Renal pelvis (tissue), 12 donors: Measurements from ENCODE around the gene CHEK2. TPM values are rescaled to one million over a fixed set of nuclear protein-coding genes. Genes with fewer than 3 reads are reported as not detected.
"Not testable (repeated sequence)": the region's sequence is repeated elsewhere in the genome, so short reads cannot be mapped to it uniquely, and the experiment has no call there.

ENCODE experiments used
- DNase-seq: peaks from one replicate; pipeline ENCODE4 v3.0.0-alpha.2; 2013
- long read RNA-seq, 16 experiments: transcript quantifications; one replicate each; lab custom pipeline, GENCODE V29; 2026
- polyA plus RNA-seq, 3 donors: library from polyadenylated mRNA; unstranded; fragments of 120-200 nt; gene quantifications; one replicate each; pipeline ENCODE4 v1.2.1, GENCODE V29; 2013; ENCODE audit not compliant: insufficient read length in 3 of 3

The CHEK2 gene
- polyA plus RNA-seq: 10 to 100 TPM; 14.8 to 19.5 (median 17.5) TPM
- long read RNA-seq, donor 1, partial matches to known transcripts: 0 of 2 reads
- long read RNA-seq, donor 1, other reads (novel, unspliced or antisense): 0 of 2 reads
- long read RNA-seq, donor 2, transcript CHEK2-208 (15 exons, 1,844 nt): major isoform, 5 of 43 reads
- long read RNA-seq, donor 2, partial matches to known transcripts: 22 of 43 reads
- long read RNA-seq, donor 2, other reads (novel, unspliced or antisense): 15 of 43 reads
- long read RNA-seq, donor 3, partial matches to known transcripts: 13 of 19 reads
- long read RNA-seq, donor 3, other reads (novel, unspliced or antisense): 0 of 19 reads
- long read RNA-seq, donor 4, partial matches to known transcripts: 15 of 18 reads
- long read RNA-seq, donor 4, other reads (novel, unspliced or antisense): 0 of 18 reads
- long read RNA-seq, donor 5: 0 reads
- long read RNA-seq, donor 6, partial matches to known transcripts: 21 of 38 reads
- long read RNA-seq, donor 6, other reads (novel, unspliced or antisense): 15 of 38 reads
- long read RNA-seq, donor 7, partial matches to known transcripts: 8 of 8 reads
- long read RNA-seq, donor 7, other reads (novel, unspliced or antisense): 0 of 8 reads
- long read RNA-seq, donor 8, partial matches to known transcripts: 0 of 1 reads
- long read RNA-seq, donor 8, other reads (novel, unspliced or antisense): 0 of 1 reads
- long read RNA-seq, donor 9, partial matches to known transcripts: 9 of 39 reads
- long read RNA-seq, donor 9, other reads (novel, unspliced or antisense): 26 of 39 reads
- long read RNA-seq, donor 10, partial matches to known transcripts: 12 of 14 reads
- long read RNA-seq, donor 10, other reads (novel, unspliced or antisense): 0 of 14 reads
- long read RNA-seq, donor 11, partial matches to known transcripts: 7 of 8 reads
- long read RNA-seq, donor 11, other reads (novel, unspliced or antisense): 0 of 8 reads
- long read RNA-seq, donor 12, partial matches to known transcripts: 12 of 17 reads
- long read RNA-seq, donor 12, other reads (novel, unspliced or antisense): 0 of 17 reads
- long read RNA-seq, donor 13, partial matches to known transcripts: 0 of 1 reads
- long read RNA-seq, donor 13, other reads (novel, unspliced or antisense): 0 of 1 reads
- long read RNA-seq, donor 14, partial matches to known transcripts: 46 of 90 reads
- long read RNA-seq, donor 14, other reads (novel, unspliced or antisense): 40 of 90 reads
- long read RNA-seq, donor 15, partial matches to known transcripts: 37 of 72 reads
- long read RNA-seq, donor 15, other reads (novel, unspliced or antisense): 31 of 72 reads
- long read RNA-seq, donor 16, partial matches to known transcripts: 7 of 8 reads
- long read RNA-seq, donor 16, other reads (novel, unspliced or antisense): 0 of 8 reads

DNA sequence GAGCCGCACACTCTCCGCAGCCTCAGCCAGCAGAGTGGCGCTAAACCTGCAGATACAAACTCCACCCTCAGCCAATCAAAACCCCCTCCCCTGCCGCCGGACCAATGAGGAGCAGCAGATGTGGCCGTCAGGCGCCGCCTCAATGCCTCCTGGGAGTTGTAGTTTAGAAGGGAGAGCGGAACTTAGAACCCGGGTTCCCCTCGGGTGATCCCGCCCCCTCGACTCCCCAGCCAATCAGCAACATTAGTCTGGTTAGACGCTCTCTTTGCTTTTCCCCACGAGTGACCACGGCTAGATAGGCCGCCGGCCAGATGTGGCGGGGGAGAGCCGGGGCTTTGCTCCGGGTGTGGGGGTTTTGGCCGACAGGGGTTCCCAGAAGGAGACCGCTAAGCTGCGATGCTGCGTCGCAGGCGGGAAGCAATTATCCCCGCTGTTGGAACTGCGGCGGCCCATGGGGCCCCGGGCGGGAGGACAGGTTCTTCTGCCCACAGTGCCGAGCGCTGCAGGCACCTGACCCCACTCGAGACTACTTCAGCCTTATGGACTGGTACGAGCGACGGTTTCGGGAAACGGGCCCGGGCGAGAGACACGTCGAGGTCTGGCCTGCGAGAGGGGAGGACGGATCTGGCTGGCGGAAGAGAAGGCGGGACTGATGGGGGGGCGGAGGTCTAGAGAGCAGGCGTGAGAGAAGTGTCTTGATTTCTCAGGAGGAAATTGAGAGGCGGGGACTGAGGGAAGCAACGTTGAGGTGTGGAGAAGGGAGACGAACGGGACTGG lies at the start of gene CHEK2, which contains the start of gene HSCB:
CHEK2 (minus strand) TSS at position 36 of the 777 bp plus-strand sequence. CDS start 7,099 bp downstream, outside the sequence.
HSCB (plus strand) TSS at position 255 of the 777 bp plus-strand sequence; CDS start at position 312, 57 bp downstream.
- peak; percentile 99 for DNase-seq

DNA sequence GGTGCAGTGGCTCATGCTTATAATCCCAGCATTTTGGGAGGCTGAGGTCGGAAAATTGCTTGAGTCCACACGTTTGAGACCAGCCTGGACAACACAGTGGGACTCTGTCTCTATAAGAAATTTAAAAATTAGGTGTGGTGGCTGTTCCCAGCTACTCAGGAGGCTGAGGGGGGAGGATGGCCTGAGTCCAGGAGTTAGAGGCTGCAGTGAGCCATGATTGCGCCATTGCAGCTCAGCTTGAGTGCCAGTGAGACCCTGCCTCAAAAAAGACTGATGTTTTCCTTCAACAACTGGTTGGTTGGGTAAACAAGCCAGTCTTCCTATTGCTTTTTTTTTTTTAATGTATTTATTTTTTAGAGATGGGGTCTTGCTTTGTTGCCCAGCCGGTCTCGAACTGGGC lies 49.5 kb upstream of the CHEK2 start:
- no peak for DNase-seq

- no peak for DNase-seq
Observed at GRCh38 chr22:28788601-28789000, 47.0 kb upstream of the CHEK2 start.

DNA sequence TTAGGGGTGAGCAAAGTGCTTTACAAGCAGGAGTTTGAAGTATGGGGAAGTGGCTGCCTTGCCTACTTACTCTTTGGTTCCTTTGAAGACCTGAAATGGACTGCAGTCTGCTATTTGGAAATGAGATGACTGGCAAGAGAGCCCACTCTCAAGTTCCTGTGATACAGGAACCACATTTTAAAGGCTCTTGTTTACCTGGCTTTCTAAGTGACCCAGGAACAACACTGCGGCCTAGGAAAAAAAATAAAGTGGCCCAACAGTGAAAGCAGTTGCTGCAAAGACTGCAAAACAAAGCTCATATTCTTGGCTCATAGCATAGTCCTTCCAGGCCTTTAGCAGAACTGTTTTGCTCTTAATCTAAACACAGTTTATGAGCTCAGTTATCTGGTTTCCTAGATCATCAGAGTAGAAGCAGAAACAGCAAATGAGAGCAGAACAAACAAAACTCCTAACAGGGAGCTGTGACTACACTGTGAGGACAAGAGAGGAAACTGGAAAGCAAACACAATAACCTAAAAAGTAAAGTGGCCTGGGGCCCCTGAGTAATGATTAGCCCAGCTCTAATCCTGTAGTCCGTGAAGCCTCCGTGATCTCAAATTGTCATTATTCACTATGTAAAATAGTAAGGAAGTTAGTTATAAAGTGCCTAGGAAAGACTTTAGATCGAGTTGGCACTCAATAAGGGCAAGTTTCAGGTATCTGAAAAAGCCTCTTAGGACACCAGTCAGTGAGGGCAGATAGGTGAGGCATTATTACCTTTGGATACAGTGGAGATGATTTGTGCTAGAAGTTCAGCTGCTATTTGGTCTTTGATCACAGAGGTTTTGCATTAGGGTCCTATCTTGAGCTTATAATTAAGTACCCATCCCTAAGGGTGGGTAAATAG lies 42.4 kb upstream of the CHEK2 start:
- no peak for DNase-seq

DNA sequence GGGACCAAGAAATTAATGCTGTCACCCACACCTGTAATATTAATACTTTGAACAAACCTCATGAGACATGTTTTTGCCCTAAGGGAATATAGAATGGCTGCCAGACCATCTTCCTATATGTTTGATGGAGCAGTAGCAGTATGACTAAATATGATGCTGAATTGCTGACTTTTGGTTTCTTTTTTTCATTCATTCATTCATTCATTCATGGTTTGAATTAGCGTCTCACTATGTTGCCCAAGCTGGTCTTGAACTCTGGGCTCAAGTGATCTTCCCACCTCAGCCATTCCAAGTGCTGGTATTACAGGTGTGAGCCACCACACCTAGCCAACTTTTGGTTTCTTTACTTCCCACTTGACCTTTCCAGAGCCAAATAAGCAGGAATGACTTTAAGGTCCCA lies 38.7 kb upstream of the CHEK2 start:
- no peak for DNase-seq

DNA sequence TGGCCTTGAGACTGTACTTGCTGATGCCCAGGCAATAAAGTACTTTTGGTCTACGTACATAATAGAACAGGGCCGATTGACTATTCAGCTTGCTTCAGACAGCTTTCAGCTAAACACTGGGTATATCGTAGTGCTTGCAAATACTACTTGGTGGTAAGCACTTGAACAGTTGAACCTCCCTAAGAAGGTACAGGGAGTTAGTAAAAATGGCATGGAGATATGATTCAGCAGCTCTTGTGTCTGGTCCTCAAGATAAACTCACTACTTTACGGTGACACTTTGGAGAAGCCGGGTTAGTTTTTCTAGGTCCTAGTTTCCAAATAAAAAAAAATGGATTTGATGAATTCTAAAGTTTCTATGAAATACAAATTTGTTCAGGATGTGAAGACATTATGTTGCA lies 38.2 kb upstream of the CHEK2 start:
- DNase-seq: no peak

DNA sequence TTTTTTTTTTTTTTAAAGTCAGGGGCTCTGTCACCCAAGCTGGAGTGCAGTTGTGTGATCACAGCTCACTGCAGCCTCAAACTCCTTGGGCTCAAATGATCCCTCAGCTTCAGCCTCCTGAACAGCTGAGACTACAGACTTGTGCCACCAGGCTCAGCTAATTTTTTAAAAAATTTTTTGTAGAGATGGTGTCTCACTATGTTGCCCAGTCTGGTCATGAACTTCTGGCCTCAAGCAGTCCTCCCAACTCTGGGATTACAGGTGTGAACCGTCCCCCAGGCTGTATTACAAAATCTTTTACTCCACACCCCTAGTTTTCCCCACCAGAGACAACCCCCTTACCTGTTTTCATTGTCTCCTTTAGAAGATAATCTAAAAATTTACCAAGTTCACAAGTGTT lies 32.8 kb upstream of the CHEK2 start:
- no peak for DNase-seq

- DNase-seq: peak; percentile 31
Observed at GRCh38 chr22:28773461-28773867, 31.8 kb upstream of the CHEK2 start.

- peak; percentile 97 for DNase-seq
Observed at GRCh38 chr22:28772633-28773460, 31.2 kb upstream of the CHEK2 start, which contains the start of gene CCDC117. TSS of gene CCDC117 (plus strand) at chr22:28772695. CDS start at chr22:28772850, 155 bp downstream.

DNA sequence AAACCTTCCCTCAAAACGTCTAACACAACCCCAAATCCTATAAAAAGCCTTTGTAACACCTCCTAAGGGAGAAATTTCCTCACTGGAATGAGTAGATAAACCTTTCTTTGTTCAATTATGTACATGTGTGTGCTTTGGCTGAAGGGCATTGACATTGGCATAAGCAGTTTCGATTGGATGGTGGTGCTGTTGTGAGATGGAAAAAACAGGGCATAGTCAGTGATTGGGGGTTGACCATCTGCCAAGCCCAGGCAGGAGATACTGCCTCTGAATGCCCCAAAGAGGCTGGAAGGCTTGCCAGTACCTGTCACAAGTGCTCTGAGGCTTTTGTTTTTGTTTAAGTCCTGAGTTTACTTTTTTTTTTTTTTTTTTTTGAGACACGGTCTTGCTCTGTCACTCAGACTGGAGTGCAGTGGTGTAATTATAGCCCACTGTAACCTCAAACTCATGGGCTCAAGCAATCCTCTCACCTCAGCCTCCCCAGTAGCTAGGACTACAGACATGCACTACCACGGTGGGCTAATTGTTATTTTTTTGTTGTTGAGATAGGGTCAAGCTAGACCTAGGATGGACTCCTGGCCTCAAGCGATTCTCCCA lies 29.7 kb upstream of the CHEK2 start:
- DNase-seq: no peak

DNA sequence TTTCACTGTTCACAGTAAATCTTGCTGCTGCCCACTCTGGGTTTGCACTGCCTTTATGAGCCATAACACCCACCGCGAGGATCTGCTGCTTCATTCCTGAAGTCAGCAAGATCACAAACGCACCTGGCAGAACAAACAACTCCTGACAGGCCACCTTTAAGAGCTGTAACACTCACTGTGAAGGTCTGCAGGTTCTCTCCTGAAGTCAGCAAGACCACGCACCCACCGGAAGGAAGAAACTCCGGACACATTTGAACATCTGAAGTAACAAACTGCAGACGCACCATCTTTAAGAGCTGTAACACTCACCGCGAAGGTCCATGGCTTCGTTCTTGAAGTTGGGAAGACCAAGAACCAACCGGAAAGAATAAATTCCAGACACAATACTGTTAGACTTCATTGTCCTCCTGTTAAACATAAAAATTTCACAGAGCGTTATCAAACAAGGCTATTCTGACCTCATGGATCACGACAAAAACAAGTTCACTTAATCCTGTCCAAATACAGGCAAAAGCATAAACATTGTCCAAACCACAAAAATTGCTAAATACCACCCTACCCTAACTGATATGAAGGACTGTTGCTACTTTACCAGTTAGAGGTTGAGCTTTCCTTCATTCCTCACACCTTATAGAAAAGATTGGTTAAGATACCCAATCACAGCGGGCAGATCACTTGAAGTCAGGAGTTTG lies 27.9 kb upstream of the CHEK2 start:
- DNase-seq: no peak

DNA sequence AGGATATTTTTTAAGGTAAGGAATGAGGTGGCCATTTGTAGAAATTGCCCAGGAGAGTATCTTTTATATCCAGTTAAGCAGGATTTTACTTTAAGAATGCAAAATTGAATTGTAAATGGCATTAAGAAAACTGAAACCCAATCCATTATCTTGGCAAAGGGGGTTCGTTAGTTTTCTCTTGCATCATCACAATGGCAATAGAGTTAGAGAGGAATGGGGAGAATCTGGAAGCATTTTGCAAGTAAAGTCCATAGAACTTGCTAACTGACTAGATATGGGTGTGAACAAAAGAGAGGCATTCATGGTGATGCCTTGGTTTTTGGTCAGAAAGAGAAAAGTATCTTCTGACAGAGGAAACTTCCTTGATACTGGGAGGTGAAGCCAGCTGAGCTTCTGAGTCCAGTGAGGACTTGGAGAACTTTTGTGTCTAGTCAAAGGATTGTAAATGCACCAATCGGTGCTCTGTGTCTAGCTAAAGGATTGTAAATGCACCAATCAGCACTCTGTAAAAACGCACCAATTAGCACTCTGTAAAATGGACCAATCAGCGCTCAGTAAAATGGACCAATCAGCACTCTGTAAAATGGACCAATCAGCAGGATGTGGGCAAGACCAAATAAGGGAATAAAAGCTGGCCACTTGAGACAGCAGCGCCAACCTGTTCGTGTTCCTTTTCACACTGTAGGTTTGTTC lies 27.2 kb upstream of the CHEK2 start:
- DNase-seq: no peak

DNA sequence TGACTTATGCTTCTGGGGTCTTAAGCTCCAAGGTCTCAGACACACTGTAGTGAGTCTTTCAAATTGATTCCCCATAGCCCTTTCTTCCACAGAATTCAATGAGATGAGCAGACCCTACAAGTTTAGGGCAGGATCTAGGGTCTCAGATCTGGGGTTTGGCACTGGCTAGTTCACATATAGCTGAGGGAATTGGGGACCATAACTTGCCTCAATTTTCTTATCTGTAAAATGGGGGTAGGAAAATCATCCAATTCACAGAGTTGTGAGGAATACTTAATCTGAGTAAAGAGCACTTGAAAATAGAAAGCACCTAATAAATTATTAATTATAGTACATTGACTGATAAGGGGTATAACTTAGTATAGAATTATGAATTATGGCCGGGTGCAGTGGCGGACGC lies 25.0 kb upstream of the CHEK2 start:
- no peak for DNase-seq

DNA sequence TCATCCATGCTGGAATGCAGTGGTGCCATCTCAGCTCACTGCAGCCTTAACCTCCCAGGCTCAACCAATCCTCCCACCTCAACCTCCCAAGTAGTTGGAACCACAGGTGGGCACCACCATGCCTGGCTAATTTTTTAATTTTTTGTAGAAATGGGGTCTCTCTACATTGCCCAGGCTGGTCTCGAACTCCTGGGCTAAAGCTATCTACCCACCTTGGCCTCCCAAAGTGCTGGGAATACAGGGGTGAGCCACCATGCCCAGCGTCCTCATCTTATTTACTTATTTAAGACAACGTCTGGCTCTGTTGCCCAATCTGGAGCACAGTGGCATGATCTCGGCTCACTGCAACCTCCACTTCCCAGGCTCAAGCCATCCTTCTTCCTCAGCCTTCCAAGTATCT lies 20.4 kb upstream of the CHEK2 start:
- DNase-seq: not testable (repeated sequence)

GRCh38 chr22:28761449-28761755 lies 19.8 kb upstream of the CHEK2 start:
- DNase-seq: no peak

GRCh38 chr22:28759861-28760560 lies 18.4 kb upstream of the CHEK2 start:
- DNase-seq: no peak
